HG03060 (cell line): ENCODE measurements around the gene SCAI.
"Not testable (repeated sequence)": the region's sequence is repeated elsewhere in the genome, so short reads cannot be mapped to it uniquely, and the experiment has no call there.

Source experiments
- ATAC-seq: cut with Tn5 transposase; IDR thresholded peaks from one replicate; pipeline ENCODE4 v1.9.1; 2021; ENCODE audit warnings: low read depth, moderate number of reproducible peaks; ENCODE audit not compliant: unreplicated experiment

The SCAI gene

GRCh38 chr9:125150349-125151245 is 7.3 kb upstream of the SCAI start:
- ATAC-seq: no peak

DNA sequence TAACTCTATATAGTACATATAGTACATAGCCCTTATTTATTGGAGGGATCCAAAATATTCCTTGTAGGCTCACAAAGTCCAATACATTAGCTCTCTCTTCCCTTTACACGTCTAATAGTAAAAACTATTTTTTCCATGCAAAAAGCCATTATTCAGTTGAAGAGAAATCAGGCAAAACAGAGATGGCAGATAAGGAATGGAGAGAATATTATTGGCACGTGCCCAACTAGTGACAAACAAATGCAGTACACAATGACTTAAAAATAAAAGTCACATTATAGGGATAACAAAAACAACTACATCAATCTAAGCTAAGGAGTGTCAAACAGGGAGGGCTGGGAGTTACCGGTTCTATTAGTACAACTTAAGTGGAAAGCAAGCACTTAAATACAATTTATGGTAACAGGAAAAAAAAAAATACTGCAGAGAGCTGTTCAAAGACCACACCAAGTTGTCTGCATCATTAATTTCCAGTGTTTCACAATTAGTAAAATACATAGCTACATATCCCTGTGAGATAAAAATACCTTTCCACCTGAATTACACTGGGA is 4.1 kb upstream of the SCAI start:
- ATAC-seq: no peak

- ATAC-seq: no peak
Observed at GRCh38 chr9:125146247-125146646, 2.9 kb upstream of the SCAI start.

DNA sequence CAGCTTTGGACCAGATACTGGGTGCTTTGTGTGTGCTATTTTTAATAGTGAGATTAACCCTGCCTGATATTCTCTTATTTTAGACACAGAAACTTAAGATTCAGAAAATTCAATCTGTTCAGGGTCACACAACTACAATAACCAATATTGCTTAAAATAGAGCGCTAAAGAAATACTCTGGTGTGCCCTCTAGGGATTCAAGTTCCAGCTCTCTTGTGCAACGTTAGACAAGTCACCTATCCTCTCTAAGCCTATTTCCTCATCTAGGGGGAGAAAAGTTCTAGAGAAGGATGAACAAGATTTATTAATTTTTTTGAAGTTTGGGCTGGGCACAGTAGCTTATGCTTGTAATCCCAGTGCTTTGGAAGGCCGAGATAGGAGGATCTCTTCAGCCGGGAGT is 2.1 kb upstream of the SCAI start:
- ATAC-seq: no peak

- no peak for ATAC-seq
Observed at GRCh38 chr9:125142560-125143376, 560 bp downstream of the SCAI start.

GRCh38 chr9:125141751-125142150 is 1.6 kb downstream of the SCAI start:
- ATAC-seq: no peak

DNA sequence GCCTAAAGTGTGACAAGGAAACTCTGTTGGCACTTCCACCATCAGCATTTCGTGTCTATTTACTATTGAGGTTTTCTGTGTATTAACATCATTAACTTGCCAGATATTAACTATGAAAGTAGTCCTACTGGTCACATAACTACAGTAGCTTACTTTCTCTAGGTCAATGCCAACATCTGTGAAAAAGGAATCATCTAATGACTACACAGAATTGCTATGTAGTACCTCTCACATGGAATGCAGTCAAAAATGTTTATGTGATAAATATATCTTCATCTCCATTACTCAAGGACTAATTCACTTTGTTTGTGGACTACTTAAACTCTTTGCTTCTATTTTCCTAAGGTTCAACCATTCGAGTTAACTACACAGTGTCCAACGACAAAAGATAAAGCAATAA is 2.1 kb downstream of the SCAI start:
- no peak for ATAC-seq

DNA sequence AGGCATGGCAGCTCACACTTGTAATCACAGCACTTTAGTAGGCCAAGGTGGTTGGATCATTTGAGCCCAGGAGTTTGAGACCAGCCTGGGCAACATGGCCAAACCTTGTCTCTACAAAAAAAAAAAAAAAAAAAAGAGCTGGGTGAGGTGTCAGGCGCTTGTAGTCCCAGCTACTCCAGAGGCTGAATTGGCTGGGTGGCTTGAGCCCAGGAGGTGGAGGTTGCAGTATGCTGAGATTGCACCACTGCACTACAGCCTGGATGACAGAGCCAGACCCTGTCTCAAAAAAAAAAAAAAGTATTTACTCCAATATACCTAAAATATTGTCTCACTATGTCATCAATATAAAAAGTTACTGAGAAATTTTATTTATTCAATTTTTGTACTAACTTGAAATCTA is 2.8 kb downstream of the SCAI start:
- no peak for ATAC-seq

DNA sequence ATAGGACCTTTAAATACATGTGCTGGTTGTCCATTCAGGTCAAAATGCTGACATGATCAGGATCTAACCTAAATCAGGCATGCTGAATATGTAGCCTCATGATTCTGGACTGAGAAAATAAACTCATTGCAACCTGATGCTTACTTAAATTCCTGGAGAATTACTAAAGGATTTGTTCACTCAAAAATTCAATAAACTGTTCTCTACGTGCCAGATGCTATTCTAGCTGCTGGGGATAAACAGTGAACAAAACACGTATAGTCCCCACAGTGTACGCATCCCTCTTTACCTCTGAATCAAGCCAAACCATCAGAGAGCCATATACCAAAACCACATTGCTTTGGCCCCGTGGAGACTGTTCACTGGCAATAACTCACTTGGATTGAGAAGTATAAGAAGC is 6.1 kb downstream of the SCAI start:
- no peak for ATAC-seq

GRCh38 chr9:125134976-125135375 is 8.4 kb downstream of the SCAI start:
- ATAC-seq: no peak

DNA sequence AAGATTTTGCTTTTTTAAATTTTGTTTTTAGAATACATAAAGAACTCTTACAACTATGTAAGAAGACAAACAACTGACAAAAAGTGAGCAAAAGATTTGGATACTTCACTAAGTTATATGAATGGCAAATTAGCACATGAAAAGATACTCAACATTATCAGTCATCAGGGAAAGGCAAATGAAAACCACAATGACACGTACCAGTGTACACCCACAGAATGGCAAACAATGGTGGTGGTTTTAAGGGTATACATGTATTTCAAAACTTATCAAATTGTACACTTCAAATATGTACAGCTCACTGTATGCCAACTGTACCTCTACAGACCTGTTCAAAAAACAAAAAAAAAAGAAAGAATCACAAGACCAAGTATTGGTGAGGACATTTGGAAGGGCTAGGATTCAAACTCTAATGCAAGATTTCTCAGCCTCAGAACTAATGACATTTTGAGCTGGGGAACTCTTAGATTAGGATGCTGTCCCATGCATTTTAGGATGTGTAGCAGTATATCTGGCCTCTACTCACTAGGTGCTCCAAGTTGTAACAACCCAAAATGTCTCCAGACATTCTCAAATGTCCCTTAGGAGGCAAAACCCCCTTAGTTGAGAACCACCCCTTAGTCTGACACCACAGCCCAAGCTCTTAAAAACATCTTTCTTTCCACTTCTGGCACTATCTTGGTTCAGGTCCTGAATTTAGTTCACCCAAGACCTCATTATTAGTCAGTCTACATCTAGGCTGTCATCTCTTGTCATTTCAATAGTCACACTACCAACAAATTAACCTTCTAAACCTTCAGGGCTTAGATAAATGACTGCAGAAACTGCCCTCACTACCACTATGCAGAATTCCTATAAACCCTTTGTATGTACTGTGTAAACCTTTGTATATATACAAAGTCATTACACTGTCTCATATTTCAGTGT is 9.7 kb downstream of the SCAI start:
- ATAC-seq: no peak

GRCh38 chr9:125131778-125132177 is 11.6 kb downstream of the SCAI start:
- ATAC-seq: no peak

GRCh38 chr9:125126019-125126746 is 17.1 kb downstream of the SCAI start:
- ATAC-seq: peak; percentile 69

DNA sequence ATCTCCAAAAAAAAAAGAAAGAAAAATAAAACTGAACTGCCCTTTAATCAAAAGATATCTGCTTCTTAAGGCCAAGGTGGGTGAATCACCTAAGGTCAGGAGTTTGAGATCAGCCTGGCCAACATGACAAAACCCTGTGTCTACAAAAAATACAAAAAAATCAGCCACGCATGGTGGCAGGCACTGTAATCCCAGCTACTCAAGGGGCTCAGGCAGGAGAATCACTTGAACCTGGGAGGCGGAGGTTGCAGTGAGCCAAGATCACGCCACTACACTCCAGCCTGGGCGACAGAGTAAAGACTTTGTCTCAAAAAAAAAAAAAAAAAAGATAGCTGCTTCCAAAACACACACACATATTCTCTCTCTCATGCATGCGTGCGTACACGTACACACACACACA is 17.8 kb downstream of the SCAI start:
- ATAC-seq: no peak

GRCh38 chr9:125121146-125121545 is 22.2 kb downstream of the SCAI start:
- ATAC-seq: no peak

GRCh38 chr9:125119643-125120286 is 23.6 kb downstream of the SCAI start:
- ATAC-seq: no peak

- ATAC-seq: not testable (repeated sequence)
Observed at GRCh38 chr9:125118696-125119095, 24.6 kb downstream of the SCAI start.

DNA sequence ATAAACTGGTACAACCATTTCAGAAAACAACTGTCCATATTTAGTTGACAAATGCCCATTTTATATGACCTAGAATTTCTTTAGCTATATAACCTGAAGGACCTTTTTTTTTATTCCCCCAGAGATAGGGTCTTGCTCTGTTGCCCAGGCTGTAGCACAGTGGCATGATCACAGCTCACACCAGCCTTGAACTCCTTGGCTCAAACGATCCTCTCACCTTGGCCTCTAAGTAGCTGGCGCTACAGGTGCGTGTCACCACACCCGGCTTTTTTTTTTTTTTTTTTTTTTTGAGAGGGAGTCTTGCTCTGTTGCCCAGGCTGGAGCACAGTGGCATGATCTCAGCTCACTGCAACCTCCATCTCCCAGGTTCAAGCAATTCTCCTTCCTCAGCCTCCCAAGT is 28.8 kb downstream of the SCAI start:
- ATAC-seq: not testable (repeated sequence)

DNA sequence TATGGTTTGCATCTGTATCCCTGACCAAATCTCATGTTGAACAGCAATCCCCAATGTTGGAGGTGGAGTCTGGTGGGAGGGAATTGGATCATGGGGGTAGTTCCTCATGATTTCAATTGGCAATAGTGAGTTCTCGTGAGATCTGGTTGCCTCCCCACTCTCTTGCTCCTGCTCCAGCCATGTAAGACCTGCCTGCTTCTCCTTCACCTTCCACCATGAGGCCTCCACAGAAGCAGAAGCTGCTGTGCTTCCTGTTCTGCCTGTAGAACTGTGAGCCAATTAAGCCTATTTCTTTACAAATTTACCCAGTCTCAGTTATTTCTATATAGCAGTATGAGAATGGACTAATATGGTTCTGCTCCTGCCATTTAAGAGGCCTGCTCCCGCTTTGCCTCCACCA is 32.9 kb downstream of the SCAI start:
- no peak for ATAC-seq
